OCI-LY7 (cell line): ENCODE measurements around the gene GPATCH3. TPM values are rescaled to one million over a fixed set of nuclear protein-coding genes. Genes with fewer than 3 reads are reported as not detected.

Experiments
- BruUV-seq: library from RNA; stranded (reverse); fragments of 400-500 nt; replicated peaks from 2 replicates; lab custom pipeline; 2021; lab: Mats Ljungman, UMichigan
- CTCF ChIA-PET: fragments of 300-600 bp; sonication (Branson Sonifier 250); formaldehyde crosslinking; loops from one replicate; lab custom pipeline; 2022; ENCODE audit warnings: antibody characterized with exemption; ENCODE audit not compliant: unreplicated experiment; lab: Charles Lee
- POLR2A ChIA-PET: fragments of 300-600 bp; sonication (Branson Sonifier 250); formaldehyde crosslinking; loops from one replicate; lab custom pipeline; 2022; ENCODE audit warnings: antibody characterized with exemption; lab: Charles Lee
- DNase-seq: peaks from one replicate; pipeline ENCODE4 v3.0.0-alpha.2; 2015; ENCODE audit warnings: low spot score
- H2AFZ ChIP-seq: fragments of 200-600 bp; sonication (generic), shearing (Covaris generic); 2 replicates; pipeline ENCODE4 v1.6.1; 2014; ENCODE audit warnings: mild to moderate bottlenecking, antibody characterized with exemption, low read length, moderate library complexity
- H3K27ac ChIP-seq: fragments of 200-600 bp; sonication (generic); 2 replicates; pipeline ENCODE4 v1.5.1; 2014; ENCODE audit warnings: mixed run types, low read depth, mild to moderate bottlenecking, moderate library complexity, low read length, inconsistent platforms; ENCODE audit not compliant: poor library complexity, severe bottlenecking
- H3K36me3 ChIP-seq: fragments of 200-600 bp; sonication (generic); 2 replicates; pipeline ENCODE4 v1.6.1; 2014; ENCODE audit warnings: mild to moderate bottlenecking, antibody characterized with exemption, low read length, moderate library complexity, mixed read lengths; ENCODE audit not compliant: insufficient read depth
- H3K4me1 ChIP-seq: fragments of 200-600 bp; sonication (generic); 2 replicates; pipeline ENCODE4 v1.5.1; 2014; ENCODE audit warnings: mild to moderate bottlenecking, low read length; ENCODE audit not compliant: insufficient read depth, poor library complexity, severe bottlenecking
- H3K4me2 ChIP-seq: fragments of 200-600 bp; sonication (generic); 2 replicates; pipeline ENCODE4 v1.6.1; 2014; ENCODE audit warnings: mild to moderate bottlenecking, low read length
- H3K4me3 ChIP-seq: fragments of 200-600 bp; sonication (generic); 2 replicates; pipeline ENCODE4 v1.5.1; 2014; ENCODE audit warnings: mild to moderate bottlenecking, low read depth, low read length; ENCODE audit not compliant: poor library complexity, severe bottlenecking
- H3K79me2 ChIP-seq: fragments of 200-600 bp; sonication (generic); 2 replicates; pipeline ENCODE4 v1.6.1; 2016; ENCODE audit warnings: low read depth, mild to moderate bottlenecking, low read length, moderate library complexity, mixed read lengths; ENCODE audit not compliant: insufficient read depth
- H3K9me2 ChIP-seq: fragments of 200-600 bp; sonication (generic); 2 replicates; pipeline ENCODE4 v1.6.1; 2016; ENCODE audit warnings: mild to moderate bottlenecking, low read length, mixed read lengths; ENCODE audit not compliant: insufficient read depth
- H3K9me3 ChIP-seq: fragments of 200-600 bp; sonication (generic); 2 replicates; pipeline ENCODE4 v1.6.1; 2014; ENCODE audit warnings: mild to moderate bottlenecking, mixed run types, low read length, mixed read lengths
- H4K20me1 ChIP-seq: fragments of 200-600 bp; sonication (generic); 2 replicates; pipeline ENCODE4 v1.6.1; 2014; ENCODE audit warnings: mild to moderate bottlenecking, antibody characterized with exemption, low read length, moderate library complexity, mixed read lengths; ENCODE audit not compliant: insufficient read depth
- CTCF ChIP-seq: fragments of 200-600 bp; sonication (generic); conservative IDR thresholded peaks from 2 replicates; pipeline ENCODE4 v1.5.1; 2014; ENCODE audit warnings: mild to moderate bottlenecking, antibody characterized with exemption, low read length, moderate library complexity, mixed read lengths
- EZH2phosphoT487 ChIP-seq: fragments of 200-600 bp; sonication (generic); IDR thresholded peaks from 2 replicates; pipeline ENCODE4 v1.6.1; 2018; ENCODE audit warnings: low read depth, borderline replicate concordance, mild to moderate bottlenecking, mixed run types, antibody characterized with exemption, low read length, moderate library complexity, mixed read lengths
- intact Hi-C: fragments of 100-400 bp; cut with micrococcal nuclease; formaldehyde crosslinking; loops from one replicate; pipeline ENCODE4 v1.10.0; 2022; ENCODE audit not compliant: unreplicated experiment
- total RNA-seq, 2 experiments: library from RNA; depleted of rRNA in 1 of 2; stranded (reverse); fragments of >200 nt in 1 of 2; shearing (Covaris generic) in 1 of 2; gene quantifications; 2 replicates each; pipeline ENCODE4 v1.2.3, GENCODE V29; 2014 to 2022

GPATCH3 gene
- total RNA-seq, 2 experiments from 2014 or later, result 9.2 to 15.2 TPM

GRCh38 chr1:26941311-26941710 lies 41.0 kb upstream of the GPATCH3 start:
- Histone ChIP-seq H3K4me3 (no peak overlapping the region), H3K79me2 (peaks cover 13% of the 10 kb centered on the region; the same call in 1 of the 2 replicates), H3K4me1 (no peaks in the 10 kb centered on the region), H2AFZ (no peak overlapping the region), H3K27ac (no peak overlapping the region), H3K36me3 (peaks cover 86% of the 10 kb centered on the region), H3K4me2 (no peak overlapping the region), H3K9me3 (no peaks in the 10 kb centered on the region), H3K9me2 (no peaks in the 10 kb centered on the region), H4K20me1 (no peaks in the 10 kb centered on the region)
- intact Hi-C loops, result no loop called here
- POLR2A ChIA-PET, result no interaction called here
- CTCF ChIA-PET, result no interaction called here
- TF ChIP-seq EZH2phosphoT487, result no peak
- no peak for TF ChIP-seq CTCF
- BruUV-seq, result no TSS peak
- no peak for DNase-seq

- no peak for DNase-seq
- intact Hi-C loops, result no loop called here
- H3K9me3 ChIP-seq, result no peaks in the 10 kb centered on the region
- H3K36me3 ChIP-seq, result peaks cover 82% of the 10 kb centered on the region
- POLR2A ChIA-PET, result interaction anchor here (1.0 kb wide), 1 partner anchor 11 kb away, joined by 3 read pairs; no protein-coding TSS in a partner anchor
- H3K4me3 ChIP-seq, result no peak overlapping the region
- H3K27ac ChIP-seq, result no peak overlapping the region
- H2AFZ ChIP-seq, result no peak overlapping the region
- no peaks in the 10 kb centered on the region for H4K20me1 ChIP-seq
- no peak overlapping the region for H3K4me2 ChIP-seq
- TF ChIP-seq CTCF (no peak), EZH2phosphoT487 (no peak)
- H3K4me1 ChIP-seq, result no peaks in the 10 kb centered on the region
- CTCF ChIA-PET, result interaction anchor here (0.6 kb wide), 1 partner anchor 63 kb away, joined by 3 read pairs; no protein-coding TSS in a partner anchor
- no peaks in the 10 kb centered on the region for H3K9me2 ChIP-seq
- BruUV-seq, result no TSS peak
- peaks cover 24% of the 10 kb centered on the region; the same call in 1 of the 2 replicates for H3K79me2 ChIP-seq
These were observed 38.4 kb upstream of the GPATCH3 start for GRCh38 chr1:26938659-26939025.

GRCh38 chr1:26938004-26938658 lies 37.9 kb upstream of the GPATCH3 start:
- CTCF ChIA-PET, result interaction anchor here (0.6 kb wide), 2 partner anchors 56 to 63 kb away, joined by 3 read pairs; no protein-coding TSS in a partner anchor
- H3K4me1 ChIP-seq, result no peaks in the 10 kb centered on the region
- no peak overlapping the region for H3K4me3 ChIP-seq
- intact Hi-C loops, result no loop called here
- no peaks in the 10 kb centered on the region for H3K9me2 ChIP-seq
- H3K36me3 ChIP-seq, result peaks cover 82% of the 10 kb centered on the region
- H3K4me2 ChIP-seq, result no peak overlapping the region
- peaks cover 26% of the 10 kb centered on the region; the same call in 1 of the 2 replicates for H3K79me2 ChIP-seq
- no peaks in the 10 kb centered on the region for H4K20me1 ChIP-seq
- no peaks in the 10 kb centered on the region for H3K9me3 ChIP-seq
- DNase-seq, result no peak
- no TSS peak for BruUV-seq
- no peak for TF ChIP-seq EZH2phosphoT487
- no peak for TF ChIP-seq CTCF
- H2AFZ ChIP-seq, result no peak overlapping the region
- POLR2A ChIA-PET, result interaction anchor here (1.0 kb wide), 1 partner anchor 10 kb away, joined by 3 read pairs; no protein-coding TSS in a partner anchor
- H3K27ac ChIP-seq, result no peak overlapping the region
